Measurements from ENCODE around the gene MAPK13. TPM values are rescaled to one million over a fixed set of nuclear protein-coding genes. Genes with fewer than 3 reads are reported as not detected.

Gene MAPK13
- total RNA-seq, 1 experiment from 2014 or later, result 47.3 TPM

GRCh38 chr6:36184311-36184710, 54.0 kb downstream of the MAPK13 start:
- H3K9ac ChIP-seq (ENCODE audit: low read length), result no peak overlapping the region
- H3K36me3 ChIP-seq (ENCODE audit: control insufficient read depth in 1 of 2, insufficient read depth in 2 of 2, low read length in 2 of 2), result no peaks in the 10 kb centered on the region
- RAD21 ChIA-PET (ENCODE audit: low non-redundant PET in 1 of 2, low total read pairs in 2 of 2, uncharacterized antibody in 2 of 2, unreplicated experiment in 2 of 2), result no interaction called here
- no peak overlapping the region for H3K4me3 ChIP-seq (replicated peaks in 1 of 2; ENCODE audit: low read depth in 1 of 2, low read length in 2 of 2)
- H4K20me1 ChIP-seq (ENCODE audit: insufficient read depth), result no peaks in the 10 kb centered on the region
- no peaks in the 10 kb centered on the region for H3K27me3 ChIP-seq (ENCODE audit: insufficient read depth, low read length)
- POLR2A ChIA-PET, result no interaction called here
- no peaks in the 10 kb centered on the region for H3K9me3 ChIP-seq (ENCODE audit: control insufficient read depth in 1 of 2, insufficient read depth in 1 of 2, low read depth in 1 of 2, low read length in 2 of 2)
- DNase-seq (ENCODE audit: low read depth, low spot score), result no peak
- CTCF ChIA-PET, result no interaction called here
- no peak for TF ChIP-seq POLR2A (IDR thresholded peaks at IDR 0.05; ENCODE audit: borderline replicate concordance, extremely low read depth, insufficient read depth, insufficient read length)
- TF ChIP-seq ZNF274 (IDR thresholded peaks at IDR 0.05; ENCODE audit: low read depth, low read length), result no peak
- no peak for TF ChIP-seq JUND (IDR thresholded peaks at IDR 0.05)
- no peak for TF ChIP-seq SRF (IDR thresholded peaks at IDR 0.05; ENCODE audit: low read depth)
- TF ChIP-seq EGR1 (IDR thresholded peaks at IDR 0.05; ENCODE audit: low read depth), result no peak
- no peak for TF ChIP-seq TCF7L2 (IDR thresholded peaks at IDR 0.05; ENCODE audit: borderline replicate concordance, extremely low read depth, insufficient read depth, insufficient read length)
- TF ChIP-seq ZFX (IDR thresholded peaks at IDR 0.05), result no peak
- TF ChIP-seq EZH2phosphoT487 (IDR thresholded peaks at IDR 0.05; ENCODE audit: borderline replicate concordance), result no peak
- no peak for TF ChIP-seq FOSL1 (IDR thresholded peaks at IDR 0.05; ENCODE audit: low read depth)
- no peak for TF ChIP-seq MAX (IDR thresholded peaks at IDR 0.05)
- TF ChIP-seq CEBPB (IDR thresholded peaks at IDR 0.05; ENCODE audit: low read depth), result no peak
- TF ChIP-seq ATF3 (IDR thresholded peaks at IDR 0.05), result no peak
- no peak for TF ChIP-seq SP1 (IDR thresholded peaks at IDR 0.05; ENCODE audit: low read depth)
- no peak for TF ChIP-seq POLR2AphosphoS5 (IDR thresholded peaks at IDR 0.05; ENCODE audit: low read depth, low read length)
- no peak overlapping the region for H3K27ac ChIP-seq (ENCODE audit: low read depth, low read length)
- H3K79me2 ChIP-seq (ENCODE audit: insufficient read depth, low read length), result no peaks in the 10 kb centered on the region
- H3K4me2 ChIP-seq (ENCODE audit: low read length), result no peak overlapping the region
- BruUV-seq (replicated peaks), result no TSS peak
- ATAC-seq, result no peak
- H2AFZ ChIP-seq (ENCODE audit: low read depth, low read length, poor library complexity, severe bottlenecking), result no peak overlapping the region
- intact Hi-C loops (cut with micrococcal nuclease), result no loop called here
- H3K9me2 ChIP-seq (ENCODE audit: insufficient read depth), result no peaks in the 10 kb centered on the region
- no peaks in the 10 kb centered on the region for H3K4me1 ChIP-seq (ENCODE audit: control insufficient read depth in 1 of 2, insufficient read depth in 2 of 2, low read length in 2 of 2)

- Histone ChIP-seq H2AFZ (ENCODE audit: low read depth, low read length, poor library complexity, severe bottlenecking) (no peak overlapping the region), H3K27me3 (ENCODE audit: insufficient read depth, low read length) (no peaks in the 10 kb centered on the region), H3K9ac (ENCODE audit: low read length) (no peak overlapping the region), H3K4me1 (ENCODE audit: control insufficient read depth in 1 of 2, insufficient read depth in 2 of 2, low read length in 2 of 2) (no peaks in the 10 kb centered on the region), H3K9me2 (ENCODE audit: insufficient read depth) (no peaks in the 10 kb centered on the region), H3K9me3 (ENCODE audit: control insufficient read depth in 1 of 2, insufficient read depth in 1 of 2, low read depth in 1 of 2, low read length in 2 of 2) (no peaks in the 10 kb centered on the region), H3K79me2 (ENCODE audit: insufficient read depth, low read length) (no peaks in the 10 kb centered on the region), H3K36me3 (ENCODE audit: control insufficient read depth in 1 of 2, insufficient read depth in 2 of 2, low read length in 2 of 2) (no peaks in the 10 kb centered on the region), H3K4me3 (replicated peaks in 1 of 2; ENCODE audit: low read depth in 1 of 2, low read length in 2 of 2) (no peak overlapping the region), H3K27ac (ENCODE audit: low read depth, low read length) (no peak overlapping the region), H3K4me2 (ENCODE audit: low read length) (no peak overlapping the region), H4K20me1 (ENCODE audit: insufficient read depth) (no peaks in the 10 kb centered on the region)
- ChIA-PET POLR2A (no interaction called here), CTCF (no interaction called here), RAD21 (ENCODE audit: low non-redundant PET in 1 of 2, low total read pairs in 2 of 2, uncharacterized antibody in 2 of 2, unreplicated experiment in 2 of 2) (no interaction called here)
- TF ChIP-seq EZH2 (IDR thresholded peaks at IDR 0.05) (no peak), SP1 (IDR thresholded peaks at IDR 0.05; ENCODE audit: low read depth) (no peak), JUND (IDR thresholded peaks at IDR 0.05) (no peak), CEBPB (IDR thresholded peaks at IDR 0.05; ENCODE audit: low read depth) (no peak), ATF3 (IDR thresholded peaks at IDR 0.05) (no peak), YY1 (IDR thresholded peaks at IDR 0.05; ENCODE audit: extremely low read depth, insufficient replicate concordance, low read depth, low read length) (no peak), ZFX (IDR thresholded peaks at IDR 0.05) (no peak), POLR2AphosphoS5 (IDR thresholded peaks at IDR 0.05; ENCODE audit: low read depth, low read length) (no peak), FOSL1 (IDR thresholded peaks at IDR 0.05; ENCODE audit: low read depth) (no peak), ZNF274 (IDR thresholded peaks at IDR 0.05; ENCODE audit: low read depth, low read length) (no peak), REST (IDR thresholded peaks at IDR 0.05; ENCODE audit: low read depth) (no peak), EZH2phosphoT487 (IDR thresholded peaks at IDR 0.05; ENCODE audit: borderline replicate concordance) (no peak), CBX3 (IDR thresholded peaks at IDR 0.05; ENCODE audit: low read depth) (no peak), MAX (IDR thresholded peaks at IDR 0.05) (no peak)
- BruUV-seq (replicated peaks), result no TSS peak
- intact Hi-C loops (cut with micrococcal nuclease), result no loop called here
- DNase-seq (ENCODE audit: low read depth, low spot score) (no peak), ATAC-seq (no peak)
Measured at GRCh38 chr6:36186199-36186598, 55.9 kb downstream of the MAPK13 start.

Data from HCT116 (cell line).